A549 (cell line): ENCODE results near the gene GLS.

Source experiments
- CBX2 ChIP-seq: fragments of 200-600 bp; sonication (generic); IDR thresholded peaks from 2 replicates; pipeline ENCODE4 v1.6.1; 2016; ENCODE audit warnings: low read depth, mild to moderate bottlenecking, borderline replicate concordance
- JUN ChIP-seq, 2 experiments: fragments of >200 bp; sonication (Bioruptor Twin); formaldehyde crosslinking; IDR thresholded peaks; 2 replicates in 1 of 2; 3 replicates in 1 of 2; pipeline ENCODE4 v1.6.1; 2016 to 2017
- POLR2A ChIP-seq: IDR thresholded peaks from 2 replicates; pipeline ENCODE4 v1.6.1; 2012; ENCODE audit warnings: mild to moderate bottlenecking, low read length
- RCOR1 ChIP-seq: fragments of 150-350 bp; IDR thresholded peaks from 2 replicates; pipeline ENCODE4 v1.6.1; 2014; ENCODE audit warnings: antibody characterized with exemption, low read length, low read depth
- SMC3 ChIP-seq: fragments of >200 bp; sonication (Bioruptor Twin); formaldehyde crosslinking; IDR thresholded peaks from 3 replicates; pipeline ENCODE4 v1.6.1; 2018; ENCODE audit warnings: inconsistent platforms
- TF ChIP-seq, protein P1 (sequence below): fragments of 450-650 bp; IDR thresholded peaks from 2 replicates; pipeline ENCODE4 v1.6.1; 2014; ENCODE audit warnings: antibody characterized with exemption

DNA sequence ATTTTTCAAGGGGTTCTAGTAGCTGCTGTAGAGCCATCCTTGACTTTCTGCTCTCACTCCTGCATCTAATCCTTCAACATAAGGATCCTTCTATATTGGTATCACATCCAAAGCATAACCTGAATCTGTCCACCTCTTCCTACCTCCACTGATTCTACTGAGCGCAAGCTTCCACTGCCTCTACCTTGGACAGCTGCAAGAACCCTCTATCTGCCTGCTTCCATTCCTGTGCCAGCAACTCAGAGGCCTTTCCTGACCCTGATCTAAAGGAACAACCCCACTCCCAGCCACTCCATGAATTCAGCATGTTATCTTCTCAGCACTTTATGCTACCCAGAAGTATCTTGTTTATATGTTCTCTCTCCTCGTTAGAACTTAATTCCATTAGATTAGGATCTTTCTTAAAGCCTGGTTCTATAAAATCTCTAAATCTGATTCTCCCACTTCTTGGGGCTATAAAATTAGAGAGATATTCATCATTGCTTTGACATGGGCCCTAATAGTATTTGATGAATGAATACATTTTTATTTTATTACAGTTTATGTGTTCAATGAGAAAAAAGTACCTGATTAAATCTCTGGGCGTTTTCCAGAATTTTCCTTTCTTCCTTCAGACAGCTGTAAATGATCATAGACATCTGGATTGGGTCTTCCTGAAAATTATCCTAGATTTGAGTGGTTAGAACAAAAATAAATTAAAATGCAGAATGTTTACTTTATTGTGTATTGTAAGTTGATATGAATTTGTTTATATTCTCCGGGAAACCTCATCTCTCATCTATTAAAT is 126.6 kb downstream of the GLS start:
- TF ChIP-seq SMC3 (no peak), CBX2 (no peak), RCOR1 (no peak), JUN (IDR thresholded peaks at IDR 0.05) (no peak), POLR2A (no peak)
- TF ChIP-seq, protein P1, sequence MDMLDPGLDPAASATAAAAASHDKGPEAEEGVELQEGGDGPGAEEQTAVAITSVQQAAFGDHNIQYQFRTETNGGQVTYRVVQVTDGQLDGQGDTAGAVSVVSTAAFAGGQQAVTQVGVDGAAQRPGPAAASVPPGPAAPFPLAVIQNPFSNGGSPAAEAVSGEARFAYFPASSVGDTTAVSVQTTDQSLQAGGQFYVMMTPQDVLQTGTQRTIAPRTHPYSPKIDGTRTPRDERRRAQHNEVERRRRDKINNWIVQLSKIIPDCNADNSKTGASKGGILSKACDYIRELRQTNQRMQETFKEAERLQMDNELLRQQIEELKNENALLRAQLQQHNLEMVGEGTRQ = no peak
